DMS53 (cell line): ENCODE results near the gene CCDC83.
"Not testable (repeated sequence)": the region's sequence is repeated elsewhere in the genome, so short reads cannot be mapped to it uniquely, and the experiment has no call there.

Experiments used
- DNase-seq: peaks from one replicate; lab custom pipeline; 2025; lab: John Stamatoyannopoulos, UW

Gene CCDC83

DNA sequence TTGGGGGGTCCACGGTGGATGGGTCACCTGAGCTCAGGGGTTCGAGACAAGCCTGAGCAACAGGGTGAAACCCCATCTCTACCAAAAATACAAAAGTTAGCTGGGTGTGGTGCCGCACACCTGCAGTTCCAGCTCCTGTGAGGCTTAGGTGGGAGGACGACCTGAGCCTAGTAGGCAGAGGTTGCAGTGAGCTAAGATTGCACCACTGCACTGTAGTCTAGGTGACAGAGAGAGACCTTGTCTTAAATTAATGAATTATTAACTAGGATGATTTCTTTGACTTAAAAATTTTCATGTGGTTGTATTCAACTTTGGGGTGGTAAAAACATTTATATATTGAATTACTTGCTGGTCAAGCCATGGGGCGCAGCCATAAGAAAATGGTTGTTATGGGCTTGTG lies 33.9 kb downstream of the CCDC83 start:
- DNase-seq, result no peak

DNA sequence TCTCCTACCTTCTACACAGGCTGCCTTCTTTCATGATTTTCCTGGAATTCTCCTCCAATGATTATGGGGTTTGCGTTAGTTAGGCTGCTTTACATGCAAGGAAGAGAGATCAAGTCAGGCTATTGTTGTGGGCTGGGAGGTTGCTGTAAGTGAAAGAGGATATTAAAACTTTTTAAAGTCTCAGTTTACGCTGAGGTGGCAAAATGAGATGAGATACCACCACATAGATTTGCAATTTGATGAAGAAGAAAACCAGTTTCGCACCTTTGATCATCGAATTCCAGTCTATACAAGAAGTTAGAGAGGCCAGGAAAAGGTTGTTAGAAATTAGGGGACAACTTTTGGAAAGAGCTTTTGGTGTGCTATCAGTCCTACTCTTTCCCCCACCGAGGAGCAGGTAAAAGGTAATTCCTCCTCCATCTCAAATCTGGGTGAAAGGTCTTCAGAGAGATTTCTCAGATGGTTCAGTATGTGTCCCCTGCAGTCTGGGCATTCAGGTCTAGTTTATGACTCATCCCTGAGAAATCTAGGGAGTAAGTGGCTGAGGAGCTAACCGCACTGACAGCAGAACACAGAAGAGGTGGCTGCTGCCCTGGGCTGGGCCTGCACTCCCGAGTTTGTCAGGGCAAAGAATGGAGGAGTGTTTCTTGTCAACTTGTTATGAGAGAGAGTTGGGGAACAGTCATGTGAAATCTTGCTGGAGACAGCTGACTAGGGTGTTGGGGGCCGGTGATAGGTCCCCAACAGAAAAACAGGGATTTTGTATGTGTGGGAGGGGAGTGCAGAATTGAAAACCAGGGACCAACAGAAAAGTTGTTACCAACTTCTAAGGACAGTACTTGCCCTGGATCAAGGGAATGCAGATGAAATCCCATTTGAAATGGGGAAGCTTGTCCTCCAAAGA lies 34.7 kb downstream of the CCDC83 start:
- DNase-seq, result peak; percentile 70

DNA sequence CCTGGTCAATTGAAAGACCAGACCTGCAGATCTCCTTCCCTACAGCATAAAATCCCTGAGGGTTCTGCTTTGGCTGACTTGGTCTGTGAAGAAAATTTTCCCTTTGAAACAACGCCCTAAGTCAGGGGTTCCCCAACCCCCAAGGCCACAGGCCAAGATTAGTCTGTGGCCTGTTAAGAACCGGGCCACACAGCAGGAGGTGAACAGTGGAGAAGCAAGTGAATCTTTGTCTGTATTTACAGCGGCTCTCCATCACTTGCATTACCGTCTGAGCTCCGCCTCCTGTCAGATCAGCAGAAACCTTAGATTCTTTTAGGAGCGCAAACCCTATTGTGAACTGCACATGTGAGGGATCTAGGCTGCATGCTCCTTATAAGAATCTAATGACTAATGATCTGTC lies 38.2 kb downstream of the CCDC83 start:
- DNase-seq, result no peak

DNA sequence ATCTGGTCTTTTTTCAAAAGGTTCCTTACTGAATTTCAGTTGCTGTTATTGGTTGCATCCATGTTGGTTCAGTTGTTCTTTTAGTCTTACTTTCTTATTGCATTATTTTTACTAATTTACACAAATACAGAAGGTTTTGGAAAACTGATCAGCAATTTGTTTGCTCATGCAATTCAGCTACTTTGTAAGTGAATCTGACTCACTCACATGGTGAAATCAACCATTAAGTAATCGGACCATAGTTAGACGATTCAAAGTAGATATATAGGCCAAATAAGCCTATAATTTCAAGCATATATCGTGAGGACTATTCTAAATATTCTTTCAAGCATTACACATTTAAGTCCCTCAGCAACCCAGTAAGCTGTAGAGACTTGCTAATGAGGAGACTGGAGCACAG lies 41.7 kb downstream of the CCDC83 start:
- DNase-seq, result no peak

DNA sequence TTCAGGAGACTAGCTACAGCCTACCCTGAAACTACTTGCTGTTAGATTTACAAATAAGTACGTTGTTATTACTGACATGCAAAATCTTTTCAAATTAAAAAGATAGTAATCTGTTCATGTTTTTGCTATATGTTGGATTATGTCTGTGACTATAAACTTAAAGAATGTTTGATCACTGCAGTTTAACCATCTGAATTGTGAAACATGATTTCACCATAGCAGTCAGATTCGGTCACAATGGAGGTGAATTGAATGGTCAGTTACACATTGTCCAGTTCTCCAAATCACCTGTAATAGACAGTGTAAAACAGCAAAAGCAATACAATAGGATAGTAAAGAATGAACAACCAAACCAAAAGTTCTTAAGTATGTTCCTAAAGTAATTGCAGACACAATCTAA lies 43.3 kb downstream of the CCDC83 start:
- no peak for DNase-seq

DNA sequence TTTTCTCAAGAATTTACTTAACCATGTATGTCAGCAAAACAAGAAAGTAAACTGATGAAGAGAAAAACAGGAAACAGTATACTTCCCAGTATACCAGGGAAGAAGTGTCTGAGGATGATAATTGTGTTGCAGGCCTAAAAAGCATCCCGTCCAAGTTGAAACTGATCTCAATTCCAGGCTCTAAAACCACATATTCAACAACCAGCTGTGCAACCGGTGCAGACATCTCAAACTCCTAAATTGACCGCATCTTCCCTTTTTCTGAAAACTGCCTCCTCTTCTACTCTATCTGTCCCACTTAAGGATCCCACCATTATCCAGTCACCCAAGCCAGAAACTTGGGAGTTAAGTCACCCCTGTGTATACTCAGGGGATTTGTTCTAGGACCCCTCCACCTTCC lies 47.2 kb downstream of the CCDC83 start:
- DNase-seq, result no peak

DNA sequence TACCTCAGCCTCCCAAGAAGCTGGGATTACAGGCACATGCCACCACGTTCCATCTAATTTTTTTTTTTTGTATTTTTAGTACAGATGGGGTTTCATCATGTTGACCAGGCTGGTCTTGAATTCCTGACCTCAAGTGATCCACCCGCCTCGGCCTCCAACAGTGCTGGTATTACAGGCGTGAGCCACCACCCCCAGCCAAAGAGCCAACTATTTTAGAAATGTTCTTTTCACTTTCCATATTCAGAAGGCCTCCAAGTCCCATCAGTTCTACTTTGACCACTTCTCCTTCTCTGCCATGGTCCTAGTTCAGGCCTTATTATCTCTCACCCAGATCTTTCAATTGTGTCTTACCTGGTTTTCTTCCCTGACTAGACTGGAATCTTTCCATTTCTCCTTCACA lies 48.2 kb downstream of the CCDC83 start:
- no peak for DNase-seq

DNA sequence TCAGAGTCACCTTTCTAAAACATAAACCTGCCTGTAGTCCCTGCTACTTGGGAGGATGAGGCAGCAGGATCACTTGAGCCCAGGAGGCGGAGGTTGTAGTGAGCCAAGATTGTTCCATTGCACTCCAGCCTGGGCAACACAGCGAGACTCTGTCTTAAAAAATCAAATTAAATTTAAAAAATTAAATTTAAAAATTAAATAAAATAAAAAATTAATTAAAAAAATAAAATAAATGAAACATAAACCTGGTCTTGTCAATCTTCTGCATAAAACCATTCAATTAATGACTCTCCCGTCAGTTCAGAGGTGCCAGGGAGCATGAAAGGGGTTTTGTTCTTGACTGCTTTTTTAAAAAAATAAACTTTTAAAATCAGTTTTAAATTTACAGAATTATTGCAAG lies 48.6 kb downstream of the CCDC83 start:
- no peak for DNase-seq

DNA sequence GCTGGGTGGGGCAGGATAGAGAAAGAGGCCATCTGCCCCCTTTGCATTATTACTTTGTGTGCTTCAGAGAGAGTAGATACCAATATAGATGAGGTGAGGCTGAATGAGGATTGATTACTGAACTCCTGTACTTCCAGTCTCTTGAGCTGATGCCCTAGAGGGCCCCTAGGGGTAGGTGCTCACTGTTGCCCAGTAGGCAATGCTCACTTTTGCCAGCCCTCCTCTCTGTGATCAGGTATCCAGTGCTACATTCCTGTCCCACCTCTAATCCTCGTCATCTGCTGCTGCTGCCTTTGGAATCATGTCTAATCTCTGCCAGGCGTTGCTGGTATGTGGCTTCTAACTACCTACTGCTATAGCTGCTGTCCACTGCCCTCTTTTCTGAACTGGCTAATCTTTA lies 57.2 kb downstream of the CCDC83 start:
- DNase-seq, result no peak

DNA sequence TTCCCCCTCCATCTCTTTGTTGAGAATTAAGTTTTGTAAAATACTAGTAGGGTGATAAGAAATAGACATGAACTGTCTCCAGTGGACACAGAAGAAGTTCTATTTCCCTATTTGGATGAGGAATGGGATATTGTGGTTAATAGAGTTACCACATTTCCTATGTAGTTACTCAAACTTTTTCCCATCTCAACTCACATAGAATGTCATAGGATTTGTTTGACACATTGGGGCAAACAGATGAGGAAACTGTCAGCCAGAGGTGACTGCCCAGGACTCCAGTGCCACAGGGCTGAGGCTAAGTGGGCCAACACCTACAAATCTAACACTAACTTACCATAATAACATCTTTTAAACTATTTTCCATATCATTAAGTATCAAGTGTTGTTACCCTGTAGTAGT lies 58.3 kb downstream of the CCDC83 start:
- DNase-seq, result no peak

DNA sequence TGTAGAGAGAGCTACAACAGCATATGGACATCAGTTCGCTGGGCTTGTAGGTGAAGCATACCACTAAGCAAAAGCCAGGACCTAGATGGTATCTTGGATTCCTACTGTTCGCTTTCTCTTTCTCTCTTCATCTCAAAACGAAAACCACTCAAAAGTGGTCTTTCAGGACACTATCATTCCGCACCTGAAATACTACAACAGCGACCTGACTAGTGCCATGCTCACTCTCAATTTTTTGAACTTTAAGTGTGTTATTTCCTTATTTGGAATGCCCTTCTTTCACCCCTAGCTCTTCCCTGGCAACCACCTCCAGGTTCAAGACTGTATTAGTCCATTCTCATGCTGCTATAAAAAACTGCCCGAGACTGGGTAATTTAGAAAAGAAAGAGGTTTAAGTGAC lies 59.2 kb downstream of the CCDC83 start:
- DNase-seq, result no peak

DNA sequence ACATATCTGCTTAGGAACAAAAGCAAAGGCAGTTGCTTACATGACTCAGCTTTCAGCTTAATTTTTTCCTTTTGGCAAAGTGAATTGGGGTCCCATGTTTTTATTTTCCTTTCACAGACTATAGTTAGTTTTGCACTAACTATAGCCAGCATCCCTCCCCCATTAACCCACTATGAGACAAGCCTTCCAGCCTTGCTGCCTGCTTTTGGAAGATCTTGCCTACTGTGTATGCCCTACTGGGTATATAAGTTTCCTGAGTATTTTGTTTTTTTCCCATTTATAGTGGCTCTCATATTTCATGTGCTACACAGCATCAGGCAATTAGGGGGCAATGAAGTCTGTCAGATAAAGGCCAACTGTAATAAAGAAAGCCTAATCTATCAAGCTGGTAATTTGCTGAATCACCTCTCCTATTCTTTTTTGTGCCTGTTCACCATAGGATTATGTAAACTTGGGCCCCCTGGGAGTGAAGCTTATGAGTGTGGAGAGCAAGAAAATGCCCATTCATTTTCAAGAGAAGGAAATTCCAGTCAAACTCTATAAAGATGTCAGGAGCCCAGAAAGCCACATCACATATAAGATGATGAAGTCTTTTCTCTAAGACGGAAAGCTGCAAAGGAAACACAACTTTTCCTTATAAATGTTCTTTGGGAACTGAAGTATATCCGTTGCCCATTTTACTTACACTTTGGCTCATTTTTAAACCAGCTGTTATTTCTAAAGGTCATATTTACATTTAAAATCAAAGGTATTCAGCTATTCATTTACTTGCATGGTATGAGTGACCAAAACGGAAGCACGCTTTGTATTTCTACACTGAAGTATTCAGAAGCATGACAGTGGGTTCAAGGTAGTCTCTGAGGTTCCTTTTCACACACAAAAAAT lies 64.0 kb downstream of the CCDC83 start:
- DNase-seq, result no peak

DNA sequence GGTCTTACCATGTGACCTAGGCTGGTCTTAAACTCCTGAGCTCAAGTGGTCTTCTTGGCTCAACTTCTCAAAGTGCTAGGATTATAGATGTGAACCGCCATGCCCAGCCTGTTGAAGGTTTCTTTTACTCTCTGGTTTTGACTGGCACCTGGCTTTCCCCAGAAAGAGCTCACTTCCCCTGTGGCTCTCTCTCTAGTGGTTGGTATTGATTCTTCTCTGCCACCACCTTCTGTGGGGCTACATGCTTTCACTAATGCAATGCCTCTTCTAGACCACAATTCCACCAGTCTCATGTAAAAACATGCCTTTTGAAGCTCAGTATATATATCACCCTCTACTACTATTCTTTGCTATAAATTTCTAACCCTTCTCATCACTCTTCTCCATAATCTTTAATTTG lies 67.2 kb downstream of the CCDC83 start:
- DNase-seq, result no peak

DNA sequence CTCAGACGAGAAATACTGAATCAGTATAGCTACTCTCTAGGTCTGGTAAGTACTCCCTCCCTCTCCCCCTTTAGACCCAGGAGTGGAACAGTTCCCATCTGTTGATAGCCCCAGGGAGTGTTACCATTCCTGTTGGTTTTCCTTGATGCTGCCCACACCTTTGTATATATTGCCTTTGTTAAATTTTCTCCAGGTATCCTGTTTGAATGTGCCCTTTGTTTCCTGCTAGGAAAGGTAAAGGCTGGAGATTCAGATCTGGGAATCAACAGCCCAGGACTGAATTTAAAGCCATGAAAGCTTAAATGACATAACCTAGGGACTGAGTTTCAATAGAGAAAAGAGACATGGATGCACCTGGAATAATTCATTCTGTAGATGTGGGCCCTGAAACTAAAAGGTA lies 68.3 kb downstream of the CCDC83 start:
- no peak for DNase-seq

DNA sequence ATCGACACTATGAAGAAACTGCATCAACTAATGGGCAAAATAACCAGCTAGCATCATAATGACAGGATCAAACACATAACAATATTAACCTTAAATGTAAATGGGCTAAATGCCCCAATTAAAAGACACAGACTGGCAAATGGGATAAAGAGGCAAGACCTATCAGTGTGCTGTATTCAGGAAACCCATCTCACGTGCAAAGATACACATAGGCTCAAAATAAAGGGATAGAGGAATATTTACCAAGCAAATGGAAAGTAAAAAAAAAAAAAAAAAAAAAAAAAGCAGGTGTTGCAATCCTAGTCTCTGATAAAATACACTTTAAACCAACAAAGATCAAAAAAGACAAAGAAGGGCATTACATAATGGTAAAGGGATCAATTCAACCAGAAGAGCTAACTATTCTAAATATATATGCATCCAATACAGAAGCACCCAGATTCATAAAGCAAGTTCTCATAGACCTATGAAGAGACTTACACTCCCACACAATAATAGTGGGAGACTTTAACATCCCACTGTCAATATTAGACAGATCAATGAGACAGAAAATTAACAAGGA lies 71.6 kb downstream of the CCDC83 start:
- DNase-seq, result not testable (repeated sequence)

DNA sequence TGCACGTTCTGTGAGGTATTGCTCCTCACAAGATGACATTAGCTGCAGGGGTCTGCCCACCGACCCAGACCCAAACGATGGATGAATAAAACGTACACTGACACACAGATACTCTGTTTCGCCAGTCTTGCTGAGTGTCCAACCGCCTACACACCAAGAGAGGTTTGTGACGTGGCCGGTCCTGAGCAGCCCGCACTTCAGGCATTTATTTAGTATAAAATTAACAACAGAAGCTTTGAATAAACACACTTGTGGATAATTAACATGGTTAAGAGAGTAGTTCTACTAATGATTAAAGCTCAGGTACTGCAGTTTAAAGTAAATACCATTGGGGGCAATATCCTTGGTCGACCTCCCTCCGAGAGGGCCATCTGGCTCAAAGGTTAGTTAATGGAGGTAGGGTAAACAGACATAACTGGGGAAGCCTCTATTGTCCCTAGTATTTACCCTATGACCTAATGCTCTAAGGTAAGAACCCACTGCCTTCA lies 75.7 kb downstream of the CCDC83 start:
- DNase-seq, result peak; percentile 100

DNA sequence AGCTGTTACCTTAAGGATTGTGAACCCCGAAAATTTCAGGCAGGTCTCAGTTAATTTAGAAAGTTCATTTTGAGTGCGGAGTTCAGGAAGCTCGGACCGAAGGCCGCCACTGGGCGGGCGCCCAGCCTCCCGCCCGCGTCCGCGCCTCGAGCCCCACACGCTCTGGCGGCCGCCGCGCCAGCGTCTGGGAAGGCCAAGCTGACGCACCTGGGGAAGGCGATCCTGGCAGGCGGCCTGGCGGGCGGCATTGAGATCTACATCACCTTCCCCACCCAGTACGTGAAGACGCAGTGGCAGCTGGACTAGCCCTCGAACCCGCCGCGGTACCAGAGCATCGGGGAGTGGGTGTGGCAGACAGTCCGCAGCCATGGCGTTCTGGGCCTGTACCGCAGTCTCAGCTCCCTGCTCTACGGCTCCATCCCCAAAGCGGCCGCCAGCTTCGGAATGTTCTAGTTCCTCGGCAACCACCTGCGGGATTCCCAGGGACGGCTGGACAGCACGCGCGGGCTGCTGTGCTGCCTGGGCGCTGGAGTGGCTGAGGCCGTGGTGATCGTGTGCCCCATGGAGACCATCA lies 79.5 kb downstream of the CCDC83 start:
- DNase-seq, result no peak

DNA sequence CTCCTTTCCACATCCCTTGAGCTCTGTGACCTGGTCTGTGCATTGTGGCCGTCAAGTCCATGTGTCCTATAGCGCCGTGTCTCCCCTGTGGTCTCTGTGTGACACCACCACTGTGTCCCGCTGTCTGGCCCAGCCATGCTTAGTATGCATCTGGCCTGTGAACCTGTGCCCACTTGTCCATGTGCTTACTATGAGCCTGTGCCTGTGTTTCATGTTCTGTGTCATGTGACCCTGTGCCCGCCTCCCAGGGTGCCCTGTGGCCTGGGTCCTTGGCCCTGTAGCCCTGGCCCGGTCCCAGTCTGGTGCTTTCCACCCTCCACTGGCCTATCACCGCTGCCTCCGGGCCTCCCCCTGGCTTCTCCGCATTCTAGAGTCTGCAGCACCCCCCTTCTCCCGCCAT lies 80.6 kb downstream of the CCDC83 start:
- no peak for DNase-seq

DNA sequence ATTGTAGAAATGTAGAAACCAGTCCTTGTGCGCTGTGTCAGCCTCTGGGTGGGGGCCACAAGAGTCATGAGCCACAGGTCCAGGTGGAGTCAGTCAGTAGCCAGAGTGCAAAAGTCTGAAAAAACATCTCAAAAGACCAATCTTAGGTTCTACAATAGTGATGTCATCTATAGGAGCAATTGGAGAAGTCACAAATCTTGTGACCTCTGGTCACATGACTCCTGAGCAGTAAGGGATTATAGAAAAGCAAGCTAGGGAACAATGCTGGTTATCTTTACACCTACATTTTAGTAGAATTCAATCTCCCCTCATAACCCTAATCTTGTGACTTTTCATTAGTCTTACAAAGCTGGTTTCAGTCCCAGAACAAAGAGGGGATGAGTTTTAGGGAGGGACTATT lies 82.7 kb downstream of the CCDC83 start:
- no peak for DNase-seq

DNA sequence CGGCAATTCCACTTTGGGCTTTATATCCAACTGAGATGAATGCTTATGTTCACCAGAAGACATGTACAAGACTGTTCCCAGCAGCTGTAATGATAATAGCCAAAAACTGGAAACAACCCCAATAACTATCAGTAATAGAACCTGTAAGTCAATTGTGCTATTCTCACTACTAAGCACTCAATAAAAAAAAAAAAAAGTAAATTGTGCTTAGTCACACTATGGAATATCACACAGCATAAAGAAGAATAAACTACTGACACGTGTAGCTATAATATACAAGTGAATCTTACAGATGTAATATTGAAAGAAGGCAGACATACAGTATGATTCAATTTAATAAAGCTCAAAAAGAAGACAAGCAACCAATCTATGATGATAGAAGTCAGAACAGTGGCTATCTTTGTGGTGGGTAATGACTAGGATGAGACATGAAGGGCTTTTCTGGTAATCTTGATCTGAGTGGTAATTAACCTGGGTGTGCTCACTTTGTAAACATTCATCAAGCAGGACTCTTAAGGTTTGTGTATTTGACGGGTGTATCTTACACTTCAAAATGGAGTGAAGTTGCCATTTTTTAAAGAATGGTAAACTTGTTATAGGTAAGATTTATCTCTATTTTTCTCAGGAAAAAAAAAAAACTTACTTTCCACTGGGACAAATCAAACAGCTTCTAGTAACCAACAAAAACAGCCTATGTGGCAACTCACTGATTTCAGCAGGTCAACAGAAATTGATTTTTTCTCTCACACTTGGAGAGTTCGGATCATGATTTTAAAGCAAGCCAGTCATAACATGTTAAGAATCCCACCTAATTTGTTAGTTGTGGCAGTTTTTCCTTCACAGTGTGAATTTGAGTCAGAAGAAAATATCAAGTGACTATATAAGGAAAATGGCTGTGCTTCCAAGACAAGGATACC lies 84.2 kb downstream of the CCDC83 start:
- DNase-seq, result peak; percentile 48

DNA sequence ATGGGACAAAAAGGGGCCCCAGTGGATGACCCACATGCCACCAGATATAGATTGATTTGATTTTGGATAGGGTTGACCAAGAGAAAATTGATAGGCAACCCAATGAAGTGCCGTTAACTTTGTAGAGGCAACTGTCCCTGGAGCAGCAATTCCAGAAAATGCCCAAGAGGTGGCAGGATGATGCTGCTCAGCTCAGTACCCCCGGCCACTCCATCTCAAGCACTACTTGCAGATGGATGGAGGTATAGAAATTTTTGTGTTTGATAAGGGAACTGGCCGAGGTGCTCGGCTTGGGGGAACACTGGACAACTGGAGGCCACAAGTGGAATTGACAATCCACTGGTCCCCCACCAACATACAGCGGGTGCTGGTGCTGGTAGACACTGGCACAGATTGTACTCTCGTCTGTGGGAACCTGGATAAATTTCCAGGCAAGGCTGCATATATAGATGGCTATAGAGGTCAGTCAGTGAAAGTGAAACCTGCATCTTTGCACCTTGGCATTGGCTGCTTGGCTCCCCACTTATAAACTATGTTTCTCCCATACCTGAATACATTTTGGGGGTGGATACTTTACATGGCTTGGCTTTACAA lies 86.3 kb downstream of the CCDC83 start:
- DNase-seq, result peak; percentile 88
